Upper lobe of left lung (tissue), 6 donors: ENCODE results near the gene UNC5C. TPM values are rescaled to one million over a fixed set of nuclear protein-coding genes. Genes with fewer than 3 reads are reported as not detected.

Source experiments
- ATAC-seq, 2 donors: fragments of 200-7000 bp; cut with Tn5 transposase; one replicate each; pipeline ENCODE4 v1.9.1; 2022; ENCODE audit warnings: mild to moderate bottlenecking in 2 of 2, moderate library complexity in 2 of 2; ENCODE audit not compliant: low FRiP score in 2 of 2
- DNase-seq, 2 donors: peaks; one replicate each; pipeline ENCODE4 v3.0.0-alpha.2; 2019 to 2020
- H3K27ac ChIP-seq, 4 donors: fragments of 200-600 bp; sonication (generic); one replicate each; pipeline ENCODE4 v1.5.1; 2016 to 2019
- H3K27me3 ChIP-seq, 4 donors: fragments of 200-600 bp; sonication (generic); one replicate each; pipeline ENCODE4 v1.5.1; 2017 to 2019
- H3K36me3 ChIP-seq, 4 donors: fragments of 200-600 bp; sonication (generic); one replicate each; pipeline ENCODE4 v1.5.1; 2016 to 2019
- H3K4me1 ChIP-seq, 4 donors: fragments of 200-600 bp; sonication (generic); one replicate each; pipeline ENCODE4 v1.5.1; 2018 to 2019
- H3K4me3 ChIP-seq, 4 donors: fragments of 200-600 bp; sonication (generic); one replicate each; pipeline ENCODE4 v1.5.1; 2017 to 2019; ENCODE audit warnings: mild to moderate bottlenecking in 2 of 4, moderate library complexity in 1 of 4
- H3K9me3 ChIP-seq, 4 donors: fragments of 200-600 bp; sonication (generic); one replicate each; pipeline ENCODE4 v1.5.1; 2018 to 2019
- CTCF ChIP-seq, 6 experiments: fragments of 450-650 bp in 4 of 6; fragments of 200-600 bp in 2 of 6; sonication (generic) in 2 of 6; IDR thresholded peaks; one replicate each; pipeline ENCODE4 v1.5.1; 2016 to 2019; ENCODE audit warnings: antibody characterized with exemption in 6 of 6
- EP300 ChIP-seq, 4 donors: sonication (generic); formaldehyde crosslinking; IDR thresholded peaks; one replicate each; pipeline ENCODE4 v1.5.1; 2017; ENCODE audit warnings: antibody characterized with exemption in 4 of 4, control low read depth in 2 of 4
- POLR2A ChIP-seq, 4 donors: fragments of 450-650 bp; IDR thresholded peaks; one replicate each; pipeline ENCODE4 v1.5.1; 2016 to 2017; ENCODE audit warnings: antibody characterized with exemption in 4 of 4, mild to moderate bottlenecking in 2 of 4
- POLR2AphosphoS5 ChIP-seq, 2 donors: sonication (generic); formaldehyde crosslinking; IDR thresholded peaks; one replicate each; pipeline ENCODE4 v1.5.1; 2017; ENCODE audit warnings: antibody characterized with exemption in 2 of 2
- WGBS, 2 donors: methylation state at CpG; one replicate each; pipeline ENCODE4 v1.1.5; 2017 to 2018; 5-methylcytosine and 5-hydroxymethylcytosine counted together
- total RNA-seq, 6 donors: library from RNA; depleted of rRNA in 4 of 6; stranded (reverse); fragments of >200 nt in 4 of 6; gene quantifications; one replicate each; pipeline versions ENCODE4 v1.1.0 to v1.2.1, GENCODE V29; 2016 to 2021
- donor health status: DM: no; HTN: no; CAD: no; lungs with moderate emphysema.
- donor health status: DM: no; HTN: yes; CAD: no; lungs with severe emphysema.

The UNC5C gene
- total RNA-seq, 6 donors from 2014 or later = 1.8 to 14.7 (median 3.2) TPM

GRCh38 chr4:95314573-95314972, 234.2 kb downstream of the UNC5C start:
- Histone ChIP-seq H3K36me3 (no peaks in the 10 kb centered on the region), H3K27ac (no peak overlapping the region), H3K9me3 (no peaks in the 10 kb centered on the region), H3K4me1 (no peaks in the 10 kb centered on the region), H3K4me3 (no peak overlapping the region), H3K27me3 (no peaks in the 10 kb centered on the region)
- no peak for TF ChIP-seq EP300 (IDR thresholded peaks at IDR 0.05)
- no peak for TF ChIP-seq POLR2AphosphoS5 (IDR thresholded peaks at IDR 0.05)
- TF ChIP-seq POLR2A (IDR thresholded peaks at IDR 0.05) = no peak
- TF ChIP-seq CTCF (IDR thresholded peaks at IDR 0.05) = no peak
- no peak for DNase-seq
- 81 to 97% methylated on average over 1 of the region's 1 CpG for WGBS, 2 donors
- no peak for ATAC-seq

GRCh38 chr4:95304898-95305297, 243.9 kb downstream of the UNC5C start:
- Histone ChIP-seq H3K4me1 (no peaks in the 10 kb centered on the region), H3K9me3 (no peaks in the 10 kb centered on the region), H3K4me3 (no peak overlapping the region), H3K27me3 (no peaks in the 10 kb centered on the region), H3K27ac (no peak overlapping the region), H3K36me3 (no peaks in the 10 kb centered on the region)
- DNase-seq (no peak), ATAC-seq (peak; percentile 34 to 77)
- TF ChIP-seq EP300 (IDR thresholded peaks at IDR 0.05) (no peak), CTCF (IDR thresholded peaks at IDR 0.05) (no peak), POLR2AphosphoS5 (IDR thresholded peaks at IDR 0.05) (no peak), POLR2A (IDR thresholded peaks at IDR 0.05) (no peak)
- WGBS, 2 donors = 57 to 70% methylated on average over 1 of the region's 1 CpG

GRCh38 chr4:95300304-95300703, 248.5 kb downstream of the UNC5C start:
- 47 to 52% methylated on average over 1 of the region's 1 CpG for WGBS, 2 donors
- ATAC-seq (no peak), DNase-seq (no peak)
- Histone ChIP-seq H3K27me3 (no peaks in the 10 kb centered on the region), H3K9me3 (no peaks in the 10 kb centered on the region), H3K27ac (no peak overlapping the region), H3K4me3 (no peak overlapping the region), H3K4me1 (no peaks in the 10 kb centered on the region), H3K36me3 (no peaks in the 10 kb centered on the region)
- TF ChIP-seq EP300 (IDR thresholded peaks at IDR 0.05) = no peak
- TF ChIP-seq POLR2AphosphoS5 (IDR thresholded peaks at IDR 0.05) = no peak
- TF ChIP-seq CTCF (IDR thresholded peaks at IDR 0.05) = no peak
- TF ChIP-seq POLR2A (IDR thresholded peaks at IDR 0.05) = no peak

GRCh38 chr4:95296052-95296451, 252.7 kb downstream of the UNC5C start:
- no peaks in the 10 kb centered on the region for H3K9me3 ChIP-seq
- WGBS, 2 donors = 97 to 99% methylated on average over 2 of the region's 2 CpGs
- TF ChIP-seq POLR2AphosphoS5 (IDR thresholded peaks at IDR 0.05) = no peak
- TF ChIP-seq EP300 (IDR thresholded peaks at IDR 0.05) = no peak
- TF ChIP-seq CTCF (IDR thresholded peaks at IDR 0.05) = no peak
- DNase-seq (no peak), ATAC-seq (no peak)
- no peaks in the 10 kb centered on the region for H3K27me3 ChIP-seq
- no peaks in the 10 kb centered on the region for H3K4me1 ChIP-seq
- H3K36me3 ChIP-seq = no peaks in the 10 kb centered on the region
- no peak overlapping the region for H3K27ac ChIP-seq
- no peak overlapping the region for H3K4me3 ChIP-seq

GRCh38 chr4:95295157-95295556, 253.6 kb downstream of the UNC5C start:
- TF ChIP-seq POLR2AphosphoS5 (IDR thresholded peaks at IDR 0.05) (no peak), POLR2A (IDR thresholded peaks at IDR 0.05) (no peak), CTCF (IDR thresholded peaks at IDR 0.05) (no peak), EP300 (IDR thresholded peaks at IDR 0.05) (no peak)
- Histone ChIP-seq H3K9me3 (no peaks in the 10 kb centered on the region), H3K27ac (no peak overlapping the region), H3K27me3 (no peaks in the 10 kb centered on the region), H3K36me3 (no peaks in the 10 kb centered on the region), H3K4me3 (no peak overlapping the region), H3K4me1 (no peaks in the 10 kb centered on the region)
- 74 to 91% methylated on average over 1 of the region's 1 CpG for WGBS, 2 donors
- ATAC-seq (no peak), DNase-seq (no peak)
